IPS DF 4.7 (cell line): ENCODE measurements around the gene OARD1.

Source experiments
- DNase-seq: peaks from one replicate; pipeline ENCODE4 v3.0.0-alpha.2; 2013; ENCODE audit warnings: low spot score; ENCODE audit errors: extremely low read depth

OARD1 gene

DNA sequence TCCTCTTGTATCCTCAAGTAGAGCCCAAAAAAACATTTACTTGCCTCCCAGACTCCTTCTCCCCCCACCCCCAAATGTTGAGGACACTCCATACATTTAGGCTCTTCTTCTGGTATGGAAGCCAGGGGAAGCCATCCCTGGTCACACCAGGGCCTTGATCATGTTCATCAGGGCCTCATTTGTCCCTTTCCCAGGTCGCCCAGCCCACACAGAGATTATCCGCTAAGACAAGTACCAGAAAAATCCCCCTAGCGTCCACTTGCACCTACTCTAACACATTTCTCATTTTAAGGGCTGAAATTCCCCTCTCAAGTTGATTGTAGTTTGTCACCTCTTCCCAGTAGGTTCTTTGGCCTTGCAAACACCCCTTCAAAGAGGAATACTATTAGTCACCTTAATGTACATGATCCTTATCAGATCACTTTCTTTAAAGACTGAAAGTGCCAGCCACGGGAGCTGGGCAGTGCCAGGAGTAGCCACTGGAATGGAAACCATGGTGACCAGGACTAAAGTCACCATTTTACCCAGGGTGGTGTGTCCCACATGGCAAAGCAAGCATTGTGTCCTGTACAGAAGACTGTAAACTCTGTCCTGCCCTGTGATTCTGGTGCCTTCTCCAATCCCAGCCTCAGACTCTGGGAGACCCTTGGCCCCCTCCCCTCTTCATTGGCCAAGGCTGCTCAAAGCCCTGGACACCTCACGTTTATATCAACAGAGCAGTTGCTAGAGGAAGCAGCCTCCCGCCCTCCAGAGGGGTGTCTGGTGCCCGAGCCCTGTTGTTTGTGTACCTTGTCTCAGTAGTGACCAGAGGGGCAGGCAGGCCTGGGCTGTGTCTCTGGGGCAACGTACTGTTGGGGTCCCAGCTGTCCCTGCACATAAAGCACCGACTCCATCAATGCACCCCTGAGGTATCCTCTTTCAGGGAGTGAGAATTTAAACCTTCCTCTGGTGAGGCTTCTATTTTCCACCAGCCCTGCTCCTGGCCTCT is 24.1 kb downstream of the OARD1 start:
- no peak for DNase-seq

DNA sequence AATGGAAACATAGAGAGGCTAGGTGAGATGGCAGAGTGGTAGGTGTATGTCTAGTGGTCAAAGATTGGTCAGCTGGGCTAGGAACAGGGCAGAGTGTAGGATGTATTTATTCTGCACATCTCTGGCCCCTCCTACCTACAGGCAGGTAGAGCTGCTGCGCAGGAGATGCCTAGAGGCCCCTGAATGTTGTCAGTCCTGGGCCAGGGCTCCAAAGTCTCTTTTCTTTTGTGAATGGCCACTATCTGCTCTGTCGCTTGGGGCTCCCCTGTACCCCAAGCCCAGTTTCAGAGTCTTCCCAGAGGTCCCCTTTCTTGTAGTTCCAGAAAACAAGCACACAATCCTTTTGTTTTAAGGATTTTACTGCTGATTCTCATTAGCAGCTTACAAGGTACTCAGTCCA is 24.9 kb downstream of the OARD1 start:
- no peak for DNase-seq

- DNase-seq: no peak
These were observed 26.1 kb downstream of the OARD1 start for GRCh38 chr6:41046084-41046483.

DNA sequence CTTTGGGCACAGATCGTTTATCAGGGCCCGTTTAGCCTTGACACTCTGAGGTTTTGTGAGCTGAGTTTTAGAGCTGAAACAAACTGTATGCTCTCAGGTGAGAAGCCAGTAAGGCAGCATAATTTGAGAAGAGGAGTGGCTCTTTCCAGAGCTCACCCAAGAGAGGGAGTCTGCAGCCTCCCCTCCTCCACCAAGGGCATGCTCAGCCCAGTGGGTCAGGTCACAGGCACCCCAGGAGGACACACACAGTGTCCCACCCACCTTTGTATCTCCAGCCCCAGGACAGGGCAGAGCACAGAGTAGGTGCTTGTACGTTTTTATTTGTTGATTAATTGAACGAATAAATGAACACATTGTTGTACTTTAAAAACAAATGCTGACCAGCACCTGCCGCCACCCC is 26.5 kb downstream of the OARD1 start:
- DNase-seq: no peak

GRCh38 chr6:41043151-41043550 is 29.0 kb downstream of the OARD1 start:
- DNase-seq: no peak

DNA sequence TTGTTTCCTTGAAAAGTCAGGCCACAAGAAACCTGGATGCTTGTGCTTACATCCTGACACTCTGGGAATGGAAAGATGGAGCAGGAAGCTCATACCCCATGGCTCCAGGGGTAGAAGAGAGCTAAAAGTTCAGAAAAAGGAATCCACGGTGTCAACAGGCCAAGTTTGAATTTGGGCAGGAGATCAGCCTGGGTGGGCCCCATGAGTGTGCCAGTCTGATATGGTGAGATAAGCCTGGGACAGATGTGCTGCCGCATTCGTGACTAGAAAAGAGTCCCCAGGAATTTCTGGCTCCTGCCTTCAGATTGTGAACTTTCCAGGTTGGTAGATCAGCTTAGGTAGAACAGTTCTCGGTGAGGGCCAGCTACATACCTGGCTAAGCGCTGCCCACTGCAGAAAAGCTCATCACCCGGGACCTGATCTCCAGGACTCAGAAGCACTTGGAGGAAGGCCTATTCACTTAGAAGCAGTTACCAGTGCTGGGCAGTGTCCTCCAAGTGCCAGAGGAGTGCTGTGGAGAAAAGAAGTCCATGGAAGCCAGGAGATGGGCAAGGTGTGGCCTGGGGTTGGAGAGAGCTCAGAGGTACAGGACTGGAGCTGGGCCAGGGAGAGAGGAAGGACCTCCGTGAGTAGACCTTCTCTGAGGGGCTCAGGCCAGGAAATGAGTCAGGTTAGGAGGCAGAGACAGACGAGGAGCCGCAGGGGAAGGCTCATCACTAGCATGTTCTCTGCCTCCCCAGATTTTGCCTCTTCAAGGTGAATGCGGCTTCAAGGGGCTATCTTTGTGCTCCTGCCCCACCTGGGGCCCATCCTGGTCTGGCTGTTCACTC is 29.7 kb downstream of the OARD1 start, which contains the start of gene TSPO2:
Gene TSPO2, plus strand, starts transcription at position 242 of the 830 bp plus-strand sequence. Its CDS starts 519 bp downstream, at position 761.
- no peak for DNase-seq

DNA sequence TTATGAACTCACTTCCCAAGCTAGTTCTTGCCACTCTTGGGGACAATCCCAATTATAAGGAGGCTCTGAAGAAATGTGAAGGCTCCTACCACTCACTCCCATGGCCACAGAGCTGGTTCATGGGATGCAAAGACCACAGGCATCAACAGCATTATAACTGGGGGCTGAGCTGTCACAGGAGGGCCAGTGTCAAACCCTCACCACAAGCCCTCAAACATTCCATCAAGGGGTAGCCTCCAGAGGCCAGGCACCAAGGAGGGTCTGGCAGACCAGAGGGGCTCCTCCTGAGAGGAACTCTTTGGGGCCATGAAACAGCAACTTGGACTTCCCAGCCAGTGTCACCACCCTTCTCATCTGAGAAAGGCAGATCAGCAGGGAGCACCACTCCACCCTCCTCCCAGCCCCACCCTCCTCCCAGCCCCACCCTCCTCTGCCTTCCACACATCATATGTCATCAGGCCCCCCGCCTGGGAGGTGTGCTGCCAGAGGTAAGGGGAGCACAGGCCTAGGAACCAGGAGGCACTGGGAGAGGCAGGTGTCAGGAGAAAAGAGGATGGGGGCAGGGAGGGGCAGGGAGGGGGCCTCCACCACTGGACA is 31.1 kb downstream of the OARD1 start:
- DNase-seq: no peak

DNA sequence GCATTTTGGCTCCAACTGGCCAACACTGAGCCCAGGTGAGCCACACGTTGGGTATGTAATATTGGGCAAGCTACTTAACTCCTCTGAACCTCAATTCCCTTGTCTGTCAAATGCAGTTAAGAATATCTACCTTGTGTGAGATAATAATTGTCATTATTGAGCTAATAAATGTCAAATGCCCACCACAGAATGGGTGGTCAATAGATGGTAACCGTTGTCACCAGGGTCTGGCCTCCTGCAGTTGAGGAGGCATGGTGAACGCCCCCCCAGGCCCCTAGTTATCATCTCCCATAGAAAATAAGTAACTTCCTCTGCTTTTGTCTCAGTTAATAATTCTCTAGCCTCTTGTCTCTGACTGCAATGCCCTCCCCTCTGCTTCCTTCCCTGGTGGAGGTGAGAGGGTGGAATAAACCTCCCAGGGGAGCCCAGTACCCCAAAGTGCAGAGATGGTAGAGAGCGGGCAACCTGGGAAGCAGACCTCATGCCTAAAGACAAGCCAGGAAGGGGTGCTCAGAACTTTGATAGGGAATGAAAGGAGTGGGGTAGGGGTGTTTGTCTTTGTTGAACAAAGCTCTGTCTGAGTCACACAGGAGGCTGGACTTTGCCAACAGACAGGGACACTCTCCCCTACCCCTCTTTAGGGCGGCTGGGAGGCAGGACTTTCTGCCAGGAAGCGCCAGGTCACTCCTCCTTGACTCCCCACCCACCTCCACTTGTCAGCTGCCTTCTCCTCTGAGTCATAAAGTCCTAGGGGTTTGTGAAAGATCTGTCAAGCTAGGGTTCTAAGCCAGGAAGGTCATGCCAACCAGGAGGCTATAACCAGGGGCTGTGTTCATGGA is 31.8 kb downstream of the OARD1 start:
- DNase-seq: no peak

DNA sequence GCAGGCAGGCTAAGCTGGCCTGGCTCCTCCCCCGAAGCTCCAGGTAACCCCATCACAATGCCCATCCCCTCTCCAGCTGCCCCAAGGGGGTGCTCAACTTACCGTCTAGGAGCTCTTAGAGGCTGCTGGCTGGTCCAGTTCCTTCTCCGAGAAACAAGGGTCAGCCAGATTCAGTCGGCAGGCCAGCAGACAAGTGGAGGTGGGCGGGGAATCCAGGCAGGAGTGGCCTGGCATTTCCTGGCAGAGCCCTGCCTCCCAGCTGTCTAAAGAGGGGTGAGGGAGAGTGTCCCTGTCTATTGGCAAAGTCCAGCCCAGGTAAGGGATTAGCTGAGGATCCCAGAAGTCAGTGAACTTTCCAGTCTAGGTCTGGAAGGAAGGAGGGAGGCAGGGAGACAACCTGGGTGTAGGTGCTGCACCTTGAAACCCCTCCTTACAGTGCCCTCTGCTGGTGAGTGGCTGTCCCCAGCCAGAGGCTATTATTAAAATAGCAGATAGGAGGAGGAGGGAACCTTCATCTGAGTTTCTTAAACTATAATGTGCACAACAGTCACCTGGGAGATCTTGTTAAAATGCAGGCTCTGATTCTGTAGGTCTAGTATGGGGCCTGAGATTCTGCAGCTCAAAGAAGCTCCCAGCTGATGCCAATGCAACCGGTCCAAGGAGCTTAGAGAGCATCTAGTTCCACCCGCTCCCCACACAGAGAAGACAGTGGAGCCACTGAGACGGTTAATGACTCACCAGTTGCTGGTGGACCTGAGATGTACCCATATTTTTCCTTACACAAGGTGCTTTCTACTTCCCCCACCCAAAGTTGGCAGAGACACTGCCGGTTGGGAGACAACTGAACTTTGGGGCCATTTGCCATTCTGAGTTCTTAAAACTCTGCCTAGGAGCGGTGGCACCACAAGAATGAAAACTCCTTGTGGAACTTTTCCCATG is 32.8 kb downstream of the OARD1 start, which contains the start of gene UNC5CL:
Gene UNC5CL, minus strand, starts transcription at position 162 of the 939 bp plus-strand sequence. CDS start 4,147 bp downstream, outside the sequence.
- no peak for DNase-seq

DNA sequence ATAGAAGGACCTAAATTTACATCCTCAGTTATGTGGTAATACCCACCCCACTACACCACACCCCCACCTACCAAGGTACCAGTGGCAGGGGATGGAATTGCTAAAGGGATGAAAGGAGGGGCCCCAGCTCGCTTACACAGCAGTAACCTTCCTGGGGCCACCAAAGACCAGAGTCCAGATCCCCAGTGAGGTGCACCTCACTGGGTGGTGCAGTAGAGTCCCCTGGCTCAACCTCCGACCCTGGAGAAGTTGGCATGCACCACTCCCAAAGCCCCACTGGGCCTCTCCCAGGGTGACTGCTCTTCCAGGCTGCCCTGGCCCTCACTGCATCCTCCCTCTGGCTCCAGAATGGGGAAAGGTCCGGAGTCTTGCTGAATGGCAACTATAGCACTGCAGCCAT is 34.0 kb downstream of the OARD1 start:
- no peak for DNase-seq

GRCh38 chr6:41037107-41037900 is 34.9 kb downstream of the OARD1 start:
- DNase-seq: no peak

GRCh38 chr6:41036601-41037000 is 35.6 kb downstream of the OARD1 start:
- no peak for DNase-seq

DNA sequence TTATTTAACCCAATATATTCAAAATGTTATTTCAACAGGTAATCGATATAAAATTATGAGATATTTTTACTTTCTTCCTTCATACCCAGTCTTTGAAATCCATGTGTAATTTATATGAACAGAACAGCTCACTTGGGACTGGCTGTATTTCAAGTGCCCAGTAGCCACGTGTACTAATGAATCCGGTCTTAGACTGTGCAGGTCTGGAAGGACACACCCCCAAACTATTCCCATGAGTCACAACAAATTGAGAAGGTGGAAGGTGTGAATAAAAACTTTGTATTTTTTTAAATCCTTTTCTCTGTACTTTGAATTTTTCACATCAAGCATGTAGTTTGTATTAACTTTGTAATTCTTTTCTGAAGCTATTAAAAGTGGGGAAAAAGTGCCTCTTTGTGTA is 36.0 kb downstream of the OARD1 start:
- DNase-seq: no peak

DNA sequence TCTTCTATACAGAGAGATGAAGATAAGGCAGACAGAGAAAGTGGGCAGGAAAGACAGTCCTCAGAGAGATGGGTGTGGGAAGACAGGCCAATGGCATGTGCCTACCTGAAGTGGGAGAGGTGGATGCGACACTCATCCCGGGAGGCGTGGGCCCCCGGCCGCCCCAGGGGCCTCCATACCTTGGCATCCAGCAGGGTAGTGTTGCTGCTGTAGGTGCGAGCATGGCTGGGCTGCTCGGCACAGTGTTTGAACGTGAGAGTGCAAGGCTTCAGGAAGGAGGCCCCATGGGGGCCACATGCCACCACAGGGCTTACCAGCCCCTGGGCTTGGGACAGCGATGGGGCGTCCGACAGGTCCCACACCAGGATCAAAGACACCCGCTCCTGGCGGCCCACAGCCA is 38.4 kb downstream of the OARD1 start:
- no peak for DNase-seq

DNA sequence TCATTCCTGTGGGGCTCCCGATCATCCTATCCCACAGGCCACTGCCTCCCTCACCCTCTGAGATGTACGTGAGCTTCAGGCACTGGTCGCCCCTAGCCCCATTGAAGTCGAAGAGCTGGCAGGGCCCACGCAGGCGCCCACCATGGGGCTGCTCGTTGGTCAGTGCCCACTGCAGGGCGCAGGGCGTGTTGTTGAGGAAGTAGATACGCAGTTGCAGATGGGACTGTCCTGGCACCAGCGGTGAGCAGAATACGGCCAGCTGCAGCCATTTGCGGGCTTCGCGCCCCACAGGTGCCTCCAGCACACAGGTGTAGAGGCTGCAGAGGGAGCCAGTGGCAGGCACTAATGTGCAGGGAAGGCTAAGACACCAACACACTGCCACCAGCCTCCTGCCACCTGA is 39.3 kb downstream of the OARD1 start:
- no peak for DNase-seq

GRCh38 chr6:41028561-41029412 is 43.4 kb downstream of the OARD1 start:
- no peak for DNase-seq

DNA sequence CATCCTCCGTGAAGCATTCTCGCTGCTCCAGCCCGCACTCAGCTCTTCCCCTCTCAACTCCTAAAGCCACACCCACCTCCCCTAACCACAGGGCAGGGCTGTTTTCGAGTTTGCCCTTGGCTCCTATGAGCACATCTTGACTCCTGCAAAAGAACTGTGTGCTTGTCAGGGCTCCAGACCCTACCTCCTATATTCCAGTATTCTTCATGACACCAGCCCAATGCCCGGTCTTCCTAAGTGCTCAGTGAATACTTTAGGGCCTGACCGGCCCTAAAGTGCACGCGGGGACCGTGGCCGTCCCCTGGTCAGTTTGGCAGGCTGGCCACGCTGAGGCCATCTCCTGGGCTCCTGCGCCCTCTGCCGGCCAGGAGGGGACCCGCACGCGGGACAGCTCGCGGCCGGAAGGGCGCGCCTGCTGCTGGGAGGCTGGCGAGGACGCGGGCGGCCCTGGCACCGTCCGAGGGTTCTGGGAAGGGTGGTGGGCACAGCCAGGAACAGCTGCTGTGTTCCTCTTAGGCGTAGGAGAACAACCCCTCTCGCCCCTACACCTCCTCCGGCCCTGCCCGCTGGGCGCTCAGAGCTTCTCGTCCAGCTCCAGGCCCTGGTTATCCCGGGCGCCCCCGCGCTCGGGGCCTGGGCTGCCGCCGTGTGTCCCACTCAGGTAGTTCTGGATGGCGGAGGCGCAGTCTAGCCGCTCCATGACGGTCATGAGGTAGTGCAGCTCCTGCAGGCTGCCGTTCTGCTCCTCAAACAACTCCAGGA is 44.2 kb downstream of the OARD1 start:
- no peak for DNase-seq
